Measurements from ENCODE around the gene ZCWPW1. TPM values are rescaled to one million over a fixed set of nuclear protein-coding genes. Genes with fewer than 3 reads are reported as not detected.

ZCWPW1 gene
- total and polyA plus RNA-seq, 2 experiments from 2014 or later = 2.2 to 3.3 TPM

DNA sequence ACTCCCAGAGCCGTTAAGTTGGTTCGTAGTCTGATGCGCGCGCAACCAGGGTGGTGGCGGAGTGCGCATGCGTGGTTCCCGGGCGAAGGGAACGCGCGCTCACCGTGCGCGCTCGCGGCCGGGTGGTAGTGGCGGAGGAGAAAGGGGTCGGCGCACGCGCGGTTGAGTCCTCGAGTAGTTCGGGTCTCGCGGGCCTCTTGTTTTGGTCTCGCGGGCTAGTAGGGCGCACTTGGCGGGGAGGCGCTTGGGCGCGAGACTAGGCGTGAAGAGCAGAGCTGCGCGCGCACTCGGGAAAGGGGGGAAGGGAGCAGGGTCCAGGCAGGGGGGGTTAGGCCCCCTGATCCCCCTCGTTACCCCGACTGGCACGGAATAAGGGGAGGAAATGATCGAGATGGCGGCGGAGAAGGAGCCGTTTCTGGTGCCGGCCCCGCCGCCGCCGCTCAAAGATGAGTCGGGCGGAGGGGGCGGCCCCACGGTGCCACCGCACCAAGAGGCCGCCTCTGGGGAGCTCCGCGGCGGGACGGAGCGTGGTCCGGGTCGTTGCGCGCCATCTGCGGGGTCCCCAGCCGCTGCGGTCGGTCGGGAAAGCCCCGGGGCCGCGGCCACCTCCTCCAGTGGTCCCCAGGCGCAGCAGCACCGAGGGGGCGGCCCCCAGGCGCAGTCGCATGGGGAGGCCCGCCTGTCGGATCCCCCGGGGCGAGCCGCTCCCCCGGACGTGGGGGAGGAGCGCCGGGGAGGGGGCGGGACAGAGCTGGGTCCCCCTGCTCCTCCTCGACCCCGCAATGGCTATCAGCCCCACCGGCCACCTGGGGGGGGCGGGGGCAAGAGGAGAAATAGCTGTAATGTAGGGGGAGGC, 1.4 kb upstream of the ZCWPW1 start, which contains the start of gene MEPCE:
TSS of gene MEPCE (plus strand) at position 195 of the 856 bp plus-strand sequence. CDS start at position 383, 188 bp downstream.
- Histone ChIP-seq H3K36me3 (replicated peaks; ENCODE audit: insufficient read depth, low read depth) (no peaks in the 10 kb centered on the region), H3K27me3 (no peaks in the 10 kb centered on the region), H4K20me1 (ENCODE audit: insufficient read depth, poor library complexity, severe bottlenecking) (peaks cover 3% of the 10 kb centered on the region), H3K4me3 (peak within 1 kb of the TSS; percentile 50), H3K4me2 (peak within 1 kb of the TSS; percentile 75), H3K9me2 (replicated peaks; ENCODE audit: insufficient read depth) (no peaks in the 10 kb centered on the region), H3K27ac (peak within 1 kb of the TSS; percentile 98), H3K4me1 (ENCODE audit: insufficient read depth) (peaks cover 29% of the 10 kb centered on the region), H2AFZ (peak within 1 kb of the TSS; percentile 31), H3K9me3 (ENCODE audit: low read depth) (no peaks in the 10 kb centered on the region), H3K79me2 (peaks cover 45% of the 10 kb centered on the region)
- TF ChIP-seq EZH2phosphoT487 (IDR thresholded peaks at IDR 0.05; ENCODE audit: low read depth, severe bottlenecking, unreplicated experiment) (no peak), EZH2 (IDR thresholded peaks at IDR 0.05; ENCODE audit: borderline replicate concordance) (no peak)
- TF ChIP-seq, protein P1, sequence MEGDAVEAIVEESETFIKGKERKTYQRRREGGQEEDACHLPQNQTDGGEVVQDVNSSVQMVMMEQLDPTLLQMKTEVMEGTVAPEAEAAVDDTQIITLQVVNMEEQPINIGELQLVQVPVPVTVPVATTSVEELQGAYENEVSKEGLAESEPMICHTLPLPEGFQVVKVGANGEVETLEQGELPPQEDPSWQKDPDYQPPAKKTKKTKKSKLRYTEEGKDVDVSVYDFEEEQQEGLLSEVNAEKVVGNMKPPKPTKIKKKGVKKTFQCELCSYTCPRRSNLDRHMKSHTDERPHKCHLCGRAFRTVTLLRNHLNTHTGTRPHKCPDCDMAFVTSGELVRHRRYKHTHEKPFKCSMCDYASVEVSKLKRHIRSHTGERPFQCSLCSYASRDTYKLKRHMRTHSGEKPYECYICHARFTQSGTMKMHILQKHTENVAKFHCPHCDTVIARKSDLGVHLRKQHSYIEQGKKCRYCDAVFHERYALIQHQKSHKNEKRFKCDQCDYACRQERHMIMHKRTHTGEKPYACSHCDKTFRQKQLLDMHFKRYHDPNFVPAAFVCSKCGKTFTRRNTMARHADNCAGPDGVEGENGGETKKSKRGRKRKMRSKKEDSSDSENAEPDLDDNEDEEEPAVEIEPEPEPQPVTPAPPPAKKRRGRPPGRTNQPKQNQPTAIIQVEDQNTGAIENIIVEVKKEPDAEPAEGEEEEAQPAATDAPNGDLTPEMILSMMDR (IDR thresholded peaks at IDR 0.05; ENCODE audit: poor library complexity) = no peak
- WGBS (ENCODE audit: low lambda C conversion rate, missing lambda C conversion rate) = 1% methylated on average over 63 of the region's 95 CpGs
- peak; percentile 99 for DNase-seq (ENCODE audit: low spot score)

DNA sequence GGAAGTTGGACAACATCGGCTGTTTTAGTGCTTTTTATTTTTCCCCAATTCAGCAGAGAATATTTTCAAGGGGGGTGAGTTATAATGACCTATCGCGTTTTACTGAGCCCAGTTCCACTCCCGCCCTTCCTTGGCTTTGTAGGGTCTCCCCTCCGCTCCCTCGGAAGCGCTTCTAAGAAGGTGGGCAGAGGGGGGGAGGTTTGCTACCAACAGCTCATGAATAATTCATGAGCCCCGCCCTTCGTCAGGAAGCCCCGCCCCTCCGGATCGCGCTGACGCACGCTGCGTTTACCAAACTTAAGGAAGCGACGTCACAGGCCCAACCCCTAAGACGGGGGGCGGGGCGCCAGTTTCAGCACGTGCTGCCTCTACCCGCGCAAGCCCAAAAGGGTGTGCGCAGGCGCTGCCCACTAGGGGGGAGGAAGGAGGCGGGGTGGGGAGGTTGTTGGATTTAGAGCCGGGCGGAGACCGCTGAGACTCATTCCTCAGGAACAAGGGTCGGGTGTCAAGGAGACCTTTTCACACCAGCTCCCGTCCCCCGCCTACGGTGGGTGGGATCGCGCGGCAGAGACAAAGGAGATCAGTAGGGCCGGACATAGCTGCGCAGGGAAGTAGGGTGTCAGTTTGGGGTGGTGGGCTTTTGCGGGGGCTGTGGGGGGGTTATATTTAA, 599 bp upstream of the ZCWPW1 start:
- peak overlapping the region; percentile 75 for H3K4me2 ChIP-seq
- peaks cover 3% of the 10 kb centered on the region for H4K20me1 ChIP-seq (ENCODE audit: insufficient read depth, poor library complexity, severe bottlenecking)
- H3K27me3 ChIP-seq = no peaks in the 10 kb centered on the region
- DNase-seq (ENCODE audit: low spot score) = peak; percentile 100
- no peak overlapping the region for H2AFZ ChIP-seq
- no peaks in the 10 kb centered on the region for H3K9me3 ChIP-seq (ENCODE audit: low read depth)
- 0% methylated on average over 18 of the region's 40 CpGs for WGBS (ENCODE audit: low lambda C conversion rate, missing lambda C conversion rate)
- H3K9me2 ChIP-seq (replicated peaks; ENCODE audit: insufficient read depth) = no peaks in the 10 kb centered on the region
- TF ChIP-seq, protein P1 (IDR thresholded peaks at IDR 0.05; ENCODE audit: poor library complexity) = no peak
- no peak for TF ChIP-seq EZH2 (IDR thresholded peaks at IDR 0.05; ENCODE audit: borderline replicate concordance)
- no peak for TF ChIP-seq EZH2phosphoT487 (IDR thresholded peaks at IDR 0.05; ENCODE audit: low read depth, severe bottlenecking, unreplicated experiment)
- H3K4me1 ChIP-seq (ENCODE audit: insufficient read depth) = peaks cover 22% of the 10 kb centered on the region
- peaks cover 37% of the 10 kb centered on the region for H3K79me2 ChIP-seq
- H3K36me3 ChIP-seq (replicated peaks; ENCODE audit: insufficient read depth, low read depth) = no peaks in the 10 kb centered on the region
- peak overlapping the region; percentile 98 for H3K27ac ChIP-seq
- H3K4me3 ChIP-seq = peak overlapping the region; percentile 36

DNA sequence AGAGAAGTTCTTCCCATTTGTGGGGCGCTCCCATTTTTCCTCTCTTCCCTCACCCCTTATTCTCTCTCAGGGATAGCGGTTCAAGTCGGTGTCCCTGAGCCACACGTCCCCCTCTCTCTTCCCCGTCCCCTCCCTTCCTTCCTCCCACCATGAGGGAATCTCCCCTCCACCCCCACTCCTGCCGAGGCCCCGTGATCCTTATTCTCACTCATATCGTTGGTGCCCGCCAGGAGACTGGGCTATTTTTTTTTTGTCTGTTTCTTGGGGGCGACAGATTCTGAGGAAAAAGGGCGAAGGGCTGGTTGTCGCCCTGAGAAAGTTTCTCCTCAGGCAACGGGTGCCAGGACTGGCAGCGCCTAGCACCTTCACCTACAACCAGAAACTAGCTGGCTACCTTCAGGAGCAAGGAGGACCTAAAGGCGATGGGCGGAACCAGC, 723 bp downstream of the ZCWPW1 start:
- Histone ChIP-seq H3K79me2 (peaks cover 29% of the 10 kb centered on the region), H3K4me3 (no peak overlapping the region), H3K27ac (peak overlapping the region; percentile 98), H3K4me2 (peak overlapping the region; percentile 75), H4K20me1 (ENCODE audit: insufficient read depth, poor library complexity, severe bottlenecking) (peaks cover 3% of the 10 kb centered on the region), H3K27me3 (no peaks in the 10 kb centered on the region), H3K9me3 (ENCODE audit: low read depth) (no peaks in the 10 kb centered on the region), H3K4me1 (ENCODE audit: insufficient read depth) (peaks cover 22% of the 10 kb centered on the region), H3K9me2 (replicated peaks; ENCODE audit: insufficient read depth) (no peaks in the 10 kb centered on the region), H2AFZ (peak overlapping the region; percentile 70), H3K36me3 (replicated peaks; ENCODE audit: insufficient read depth, low read depth) (no peaks in the 10 kb centered on the region)
- TF ChIP-seq, protein P1 (IDR thresholded peaks at IDR 0.05; ENCODE audit: poor library complexity) = no peak
- TF ChIP-seq EZH2phosphoT487 (IDR thresholded peaks at IDR 0.05; ENCODE audit: low read depth, severe bottlenecking, unreplicated experiment) = no peak
- TF ChIP-seq EZH2 (IDR thresholded peaks at IDR 0.05; ENCODE audit: borderline replicate concordance) = no peak
- no peak for DNase-seq (ENCODE audit: low spot score)
- 74% methylated on average over 12 of the region's 16 CpGs for whole genome bisulfite sequencing (ENCODE audit: low lambda C conversion rate, missing lambda C conversion rate)
